GM23338 (cell line): ENCODE measurements around the gene VSIG10. TPM values are rescaled to one million over a fixed set of nuclear protein-coding genes. Genes with fewer than 3 reads are reported as not detected.

Source experiments
- ATAC-seq: fragments of 200-7000 bp; cut with Tn5 transposase; 3 replicates; pipeline ENCODE4 v1.9.1; 2020
- DNase-seq: peaks from one replicate; pipeline ENCODE4 v3.0.0-alpha.2; 2015; ENCODE audit warnings: low spot score
- H2AFZ ChIP-seq: fragments of 200-600 bp; sonication (generic); 2 replicates; pipeline ENCODE4 v1.8.0; 2016; ENCODE audit warnings: antibody characterized with exemption, mild to moderate bottlenecking, moderate library complexity
- H3F3A ChIP-seq: fragments of 200-600 bp; sonication (generic); replicated peaks from 2 replicates; pipeline ENCODE4 v1.8.0; 2017; ENCODE audit warnings: antibody characterized with exemption, mixed run types, low read depth
- H3K27ac ChIP-seq: fragments of 200-600 bp; sonication (generic); 2 replicates; pipeline ENCODE4 v1.6.1; 2016; ENCODE audit warnings: low read depth
- H3K27me3 ChIP-seq: fragments of 200-600 bp; sonication (generic); 2 replicates; pipeline ENCODE4 v1.8.0; 2016; ENCODE audit warnings: mild to moderate bottlenecking, mixed run types, moderate library complexity; ENCODE audit not compliant: insufficient read depth
- H3K36me3 ChIP-seq: fragments of 200-600 bp; sonication (generic); 2 replicates; pipeline ENCODE4 v1.8.0; 2016; ENCODE audit warnings: mild to moderate bottlenecking; ENCODE audit not compliant: insufficient read depth
- H3K4me1 ChIP-seq: fragments of 200-600 bp; sonication (generic); 2 replicates; pipeline ENCODE4 v1.8.0; 2016; ENCODE audit warnings: mild to moderate bottlenecking, moderate library complexity; ENCODE audit not compliant: insufficient read depth
- H3K4me2 ChIP-seq: fragments of 200-600 bp; sonication (generic); 2 replicates; pipeline ENCODE4 v1.7.1; 2017; ENCODE audit warnings: mixed run types
- H3K4me3 ChIP-seq: fragments of 200-600 bp; sonication (generic); 2 replicates; pipeline ENCODE4 v1.6.1; 2016; ENCODE audit warnings: mixed run types
- H3K79me2 ChIP-seq: fragments of 200-600 bp; sonication (generic); replicated peaks from 2 replicates; pipeline ENCODE4 v1.8.0; 2017; ENCODE audit warnings: mild to moderate bottlenecking; ENCODE audit not compliant: insufficient read depth
- H3K9me2 ChIP-seq: fragments of 200-600 bp; sonication (generic); 2 replicates; pipeline ENCODE4 v1.8.0; 2017; ENCODE audit not compliant: insufficient read depth
- H4K20me1 ChIP-seq: fragments of 200-600 bp; sonication (generic); replicated peaks from 2 replicates; pipeline ENCODE4 v1.8.0; 2017; ENCODE audit warnings: mild to moderate bottlenecking; ENCODE audit not compliant: insufficient read depth
- H3K27ac Mint-ChIP-seq: 2 replicates; pipeline ENCODE4 v1.8.0; 2020; ENCODE audit warnings: inconsistent platforms, mild to moderate bottlenecking, moderate library complexity, mixed read lengths
- H3K27me3 Mint-ChIP-seq: 3 replicates; pipeline ENCODE4 v1.8.0; 2022; ENCODE audit warnings: low read depth, mild to moderate bottlenecking, moderate library complexity, mixed read lengths, inconsistent platforms; ENCODE audit not compliant: insufficient read depth, poor library complexity
- H3K36me3 Mint-ChIP-seq: 3 replicates; pipeline ENCODE4 v1.8.0; 2021; ENCODE audit warnings: low read depth, mild to moderate bottlenecking, inconsistent platforms, moderate library complexity, mixed read lengths
- H3K4me1 Mint-ChIP-seq: 3 replicates; pipeline ENCODE4 v1.8.0; 2020; ENCODE audit warnings: mild to moderate bottlenecking, inconsistent platforms, mixed read lengths
- H3K4me3 Mint-ChIP-seq: 3 replicates; pipeline ENCODE4 v1.8.0; 2021; ENCODE audit warnings: moderate library complexity, mild to moderate bottlenecking, inconsistent platforms, mixed read lengths
- H3K9me3 Mint-ChIP-seq: 3 replicates; pipeline ENCODE4 v1.8.0; 2020; ENCODE audit warnings: moderate library complexity, mild to moderate bottlenecking, inconsistent platforms, mixed read lengths
- CREB1 ChIP-seq: fragments of 250-450 bp; sonication (Bioruptor Pico); IDR thresholded peaks from 2 replicates; pipeline ENCODE4 v1.5.0; 2020; ENCODE audit warnings: low read depth, mild to moderate bottlenecking, moderate library complexity
- EZH2phosphoT487 ChIP-seq: fragments of 200-600 bp; sonication (generic); IDR thresholded peaks from one replicate; pipeline ENCODE4 v1.8.1; 2018; ENCODE audit warnings: antibody characterized with exemption; ENCODE audit not compliant: unreplicated experiment
- JUNB ChIP-seq: IDR thresholded peaks from one replicate; pipeline ENCODE4 v1.6.1; 2016; ENCODE audit warnings: antibody characterized with exemption; ENCODE audit not compliant: unreplicated experiment
- NANOG ChIP-seq: IDR thresholded peaks from 2 replicates; pipeline ENCODE4 v1.6.1; 2016; ENCODE audit warnings: antibody characterized with exemption, borderline replicate concordance
- POLR2AphosphoS5 ChIP-seq: IDR thresholded peaks from 2 replicates; pipeline ENCODE4 v1.6.1; 2016; ENCODE audit warnings: antibody characterized with exemption, low read depth
- STAT1 ChIP-seq: IDR thresholded peaks from one replicate; pipeline ENCODE4 v1.6.1; 2016; ENCODE audit warnings: antibody characterized with exemption; ENCODE audit not compliant: unreplicated experiment
- ZNF114 ChIP-seq: fragments of 250-450 bp; sonication (Bioruptor Pico); IDR thresholded peaks from 2 replicates; pipeline ENCODE4 v1.5.0; 2020; ENCODE audit warnings: mild to moderate bottlenecking, moderate library complexity
- polyA plus RNA-seq: library from polyadenylated mRNA; unstranded; fragments of >200 nt; fragmentation: Nextera tagmentation; extraction: Ambion mirVana; gene quantifications from 2 replicates; pipeline ENCODE4 v1.2.1, GENCODE V29; 2016
- total RNA-seq: library from RNA; depleted of rRNA; stranded (reverse); fragments of >200 nt; shearing (Covaris generic); gene quantifications from 2 replicates; pipeline ENCODE4 v1.2.3, GENCODE V29; 2014
- TF ChIP-seq, protein P1 (sequence below): fragments of 250-450 bp; sonication (Bioruptor Pico); IDR thresholded peaks from 2 replicates; pipeline ENCODE4 v1.5.0; 2020; ENCODE audit warnings: mild to moderate bottlenecking, moderate library complexity
- TF ChIP-seq, protein P2 (sequence below), 2 experiments: fragments of 200-600 bp in 1 of 2; sonication (generic) in 1 of 2; conservative IDR thresholded peaks; 2 replicates each; pipeline versions ENCODE4 v1.5.1 to v1.6.1; 2016 to 2017; ENCODE audit warnings: antibody characterized with exemption in 2 of 2, low read depth in 2 of 2, mild to moderate bottlenecking in 2 of 2, moderate library complexity in 1 of 2

The VSIG10 gene
- total and polyA plus RNA-seq, 2 experiments from 2014 or later, result 52.1 to 98.5 TPM

DNA sequence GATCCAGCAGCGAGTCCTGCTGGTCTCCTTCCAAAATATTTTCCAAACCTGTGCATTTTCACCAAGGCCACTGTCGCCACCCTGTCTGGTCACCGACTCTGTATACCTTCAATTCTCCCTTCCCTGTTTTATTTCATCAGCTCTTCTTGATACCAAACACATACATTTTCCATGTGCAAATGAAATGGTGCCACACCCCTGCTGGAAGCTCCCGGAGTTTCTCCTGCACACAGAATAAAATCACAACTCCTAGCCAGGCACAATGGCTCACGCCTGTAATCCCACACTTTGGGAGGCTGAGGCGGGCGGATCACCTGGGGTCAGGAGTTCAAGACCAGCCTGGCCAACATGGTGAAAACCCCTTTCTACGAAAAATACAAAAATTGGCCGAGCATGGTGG, 14.0 kb downstream of the VSIG10 start (continued):
- TF ChIP-seq, protein P1, sequence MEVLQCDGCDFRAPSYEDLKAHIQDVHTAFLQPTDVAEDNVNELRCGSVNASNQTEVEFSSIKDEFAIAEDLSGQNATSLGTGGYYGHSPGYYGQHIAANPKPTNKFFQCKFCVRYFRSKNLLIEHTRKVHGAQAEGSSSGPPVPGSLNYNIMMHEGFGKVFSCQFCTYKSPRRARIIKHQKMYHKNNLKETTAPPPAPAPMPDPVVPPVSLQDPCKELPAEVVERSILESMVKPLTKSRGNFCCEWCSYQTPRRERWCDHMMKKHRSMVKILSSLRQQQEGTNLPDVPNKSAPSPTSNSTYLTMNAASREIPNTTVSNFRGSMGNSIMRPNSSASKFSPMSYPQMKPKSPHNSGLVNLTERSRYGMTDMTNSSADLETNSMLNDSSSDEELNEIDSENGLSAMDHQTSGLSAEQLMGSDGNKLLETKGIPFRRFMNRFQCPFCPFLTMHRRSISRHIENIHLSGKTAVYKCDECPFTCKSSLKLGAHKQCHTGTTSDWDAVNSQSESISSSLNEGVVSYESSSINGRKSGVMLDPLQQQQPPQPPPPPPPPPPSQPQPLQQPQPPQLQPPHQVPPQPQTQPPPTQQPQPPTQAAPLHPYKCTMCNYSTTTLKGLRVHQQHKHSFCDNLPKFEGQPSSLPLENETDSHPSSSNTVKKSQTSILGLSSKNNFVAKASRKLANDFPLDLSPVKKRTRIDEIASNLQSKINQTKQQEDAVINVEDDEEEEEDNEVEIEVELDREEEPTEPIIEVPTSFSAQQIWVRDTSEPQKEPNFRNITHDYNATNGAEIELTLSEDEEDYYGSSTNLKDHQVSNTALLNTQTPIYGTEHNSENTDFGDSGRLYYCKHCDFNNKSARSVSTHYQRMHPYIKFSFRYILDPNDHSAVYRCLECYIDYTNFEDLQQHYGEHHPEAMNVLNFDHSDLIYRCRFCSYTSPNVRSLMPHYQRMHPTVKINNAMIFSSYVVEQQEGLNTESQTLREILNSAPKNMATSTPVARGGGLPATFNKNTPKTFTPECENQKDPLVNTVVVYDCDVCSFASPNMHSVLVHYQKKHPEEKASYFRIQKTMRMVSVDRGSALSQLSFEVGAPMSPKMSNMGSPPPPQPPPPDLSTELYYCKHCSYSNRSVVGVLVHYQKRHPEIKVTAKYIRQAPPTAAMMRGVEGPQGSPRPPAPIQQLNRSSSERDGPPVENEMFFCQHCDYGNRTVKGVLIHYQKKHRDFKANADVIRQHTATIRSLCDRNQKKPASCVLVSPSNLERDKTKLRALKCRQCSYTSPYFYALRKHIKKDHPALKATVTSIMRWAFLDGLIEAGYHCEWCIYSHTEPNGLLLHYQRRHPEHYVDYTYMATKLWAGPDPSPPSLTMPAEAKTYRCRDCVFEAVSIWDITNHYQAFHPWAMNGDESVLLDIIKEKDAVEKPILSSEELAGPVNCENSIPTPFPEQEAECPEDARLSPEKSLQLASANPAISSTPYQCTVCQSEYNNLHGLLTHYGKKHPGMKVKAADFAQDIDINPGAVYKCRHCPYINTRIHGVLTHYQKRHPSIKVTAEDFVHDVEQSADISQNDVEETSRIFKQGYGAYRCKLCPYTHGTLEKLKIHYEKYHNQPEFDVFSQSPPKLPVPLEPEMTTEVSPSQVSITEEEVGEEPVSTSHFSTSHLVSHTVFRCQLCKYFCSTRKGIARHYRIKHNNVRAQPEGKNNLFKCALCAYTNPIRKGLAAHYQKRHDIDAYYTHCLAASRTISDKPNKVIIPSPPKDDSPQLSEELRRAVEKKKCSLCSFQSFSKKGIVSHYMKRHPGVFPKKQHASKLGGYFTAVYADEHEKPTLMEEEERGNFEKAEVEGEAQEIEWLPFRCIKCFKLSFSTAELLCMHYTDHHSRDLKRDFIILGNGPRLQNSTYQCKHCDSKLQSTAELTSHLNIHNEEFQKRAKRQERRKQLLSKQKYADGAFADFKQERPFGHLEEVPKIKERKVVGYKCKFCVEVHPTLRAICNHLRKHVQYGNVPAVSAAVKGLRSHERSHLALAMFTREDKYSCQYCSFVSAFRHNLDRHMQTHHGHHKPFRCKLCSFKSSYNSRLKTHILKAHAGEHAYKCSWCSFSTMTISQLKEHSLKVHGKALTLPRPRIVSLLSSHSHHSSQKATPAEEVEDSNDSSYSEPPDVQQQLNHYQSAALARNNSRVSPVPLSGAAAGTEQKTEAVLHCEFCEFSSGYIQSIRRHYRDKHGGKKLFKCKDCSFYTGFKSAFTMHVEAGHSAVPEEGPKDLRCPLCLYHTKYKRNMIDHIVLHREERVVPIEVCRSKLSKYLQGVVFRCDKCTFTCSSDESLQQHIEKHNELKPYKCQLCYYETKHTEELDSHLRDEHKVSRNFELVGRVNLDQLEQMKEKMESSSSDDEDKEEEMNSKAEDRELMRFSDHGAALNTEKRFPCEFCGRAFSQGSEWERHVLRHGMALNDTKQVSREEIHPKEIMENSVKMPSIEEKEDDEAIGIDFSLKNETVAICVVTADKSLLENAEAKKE (CRISPR knock-in tag), result no peak
- TF ChIP-seq JUNB (no peak), EZH2phosphoT487 (no peak), STAT1 (no peak), NANOG (no peak)

DNA sequence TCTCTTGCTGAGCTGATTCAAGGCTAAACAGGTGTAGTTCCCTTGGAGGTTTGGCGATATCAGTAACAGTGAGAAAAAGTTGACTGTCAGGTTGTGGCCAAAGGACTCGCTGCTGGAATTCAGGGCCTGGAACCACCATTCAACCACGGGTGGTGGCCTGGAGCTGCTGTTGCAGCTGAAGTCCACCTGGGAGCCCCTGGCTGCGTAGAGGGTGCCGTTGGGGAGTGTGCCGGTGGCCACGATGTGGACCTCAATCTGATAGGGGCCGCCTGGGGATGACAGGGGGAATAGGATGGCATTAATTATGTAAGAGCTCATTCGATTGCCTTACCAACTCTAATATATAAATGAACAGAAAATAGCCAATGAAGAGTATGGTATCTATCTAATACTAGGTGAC, 21.6 kb downstream of the VSIG10 start:
- H3K4me1 Mint-ChIP-seq, result no peaks in the 10 kb centered on the region
- H3K27ac Mint-ChIP-seq, result no peak overlapping the region
- no peak overlapping the region for H3K4me3 Mint-ChIP-seq
- H3F3A ChIP-seq, result peaks cover 18% of the 10 kb centered on the region; the same call in 1 of the 2 replicates
- H3K9me3 Mint-ChIP-seq, result no peaks in the 10 kb centered on the region; the same call in 2 of the 3 replicates
- peaks cover 46% of the 10 kb centered on the region for H3K79me2 ChIP-seq
- no peaks in the 10 kb centered on the region for H3K9me2 ChIP-seq
- DNase-seq (no peak), ATAC-seq (no peak)
- peak overlapping the region; percentile 42; the same call in 1 of the 2 replicates for H3K27ac ChIP-seq
- no peak overlapping the region for H2AFZ ChIP-seq
- no peak overlapping the region for H3K4me2 ChIP-seq
- H3K27me3 Mint-ChIP-seq, result peaks cover 8% of the 10 kb centered on the region
- H3K36me3 Mint-ChIP-seq, result peaks cover 72% of the 10 kb centered on the region
- H3K36me3 ChIP-seq, result peaks cover 41% of the 10 kb centered on the region
- no peak overlapping the region for H3K4me3 ChIP-seq
- no peaks in the 10 kb centered on the region for H3K27me3 ChIP-seq
- peaks cover 6% of the 10 kb centered on the region; the same call in 1 of the 2 replicates for H4K20me1 ChIP-seq
- 0 out of 2 replicates have a peak, but pooled peaks cover 4% of the 10 kb centered on the region for H3K4me1 ChIP-seq
- TF ChIP-seq, protein P2, sequence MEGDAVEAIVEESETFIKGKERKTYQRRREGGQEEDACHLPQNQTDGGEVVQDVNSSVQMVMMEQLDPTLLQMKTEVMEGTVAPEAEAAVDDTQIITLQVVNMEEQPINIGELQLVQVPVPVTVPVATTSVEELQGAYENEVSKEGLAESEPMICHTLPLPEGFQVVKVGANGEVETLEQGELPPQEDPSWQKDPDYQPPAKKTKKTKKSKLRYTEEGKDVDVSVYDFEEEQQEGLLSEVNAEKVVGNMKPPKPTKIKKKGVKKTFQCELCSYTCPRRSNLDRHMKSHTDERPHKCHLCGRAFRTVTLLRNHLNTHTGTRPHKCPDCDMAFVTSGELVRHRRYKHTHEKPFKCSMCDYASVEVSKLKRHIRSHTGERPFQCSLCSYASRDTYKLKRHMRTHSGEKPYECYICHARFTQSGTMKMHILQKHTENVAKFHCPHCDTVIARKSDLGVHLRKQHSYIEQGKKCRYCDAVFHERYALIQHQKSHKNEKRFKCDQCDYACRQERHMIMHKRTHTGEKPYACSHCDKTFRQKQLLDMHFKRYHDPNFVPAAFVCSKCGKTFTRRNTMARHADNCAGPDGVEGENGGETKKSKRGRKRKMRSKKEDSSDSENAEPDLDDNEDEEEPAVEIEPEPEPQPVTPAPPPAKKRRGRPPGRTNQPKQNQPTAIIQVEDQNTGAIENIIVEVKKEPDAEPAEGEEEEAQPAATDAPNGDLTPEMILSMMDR (conservative IDR thresholded peaks at IDR 0.05; ENCODE audit: low read depth in 2 of 2), result no peak
- TF ChIP-seq POLR2AphosphoS5 (no peak), CREB1 (CRISPR knock-in tag) (no peak), ZNF114 (no peak)
- TF ChIP-seq, protein P1 (CRISPR knock-in tag), result no peak
